Keratinocyte (primary cell): ENCODE measurements around the gene GHRL. TPM values are rescaled to one million over a fixed set of nuclear protein-coding genes. Genes with fewer than 3 reads are reported as not detected.

Experiments used
- DNase-seq: peaks from one replicate; pipeline ENCODE4 v3.0.0-alpha.2; 2011; ENCODE audit warnings: low read depth, missing footprints, low spot score
- FAIRE-seq: peaks from 2 replicates; lab custom pipeline; 2011; peaks lifted over from hg19 to GRCh38; lab: Jason Lieb, UNC
- H2AFZ ChIP-seq: 2 replicates; pipeline ENCODE4 v1.6.0; 2012; ENCODE audit warnings: low read length, control low read depth, inconsistent platforms; ENCODE audit not compliant: control insufficient read depth
- H3K27ac ChIP-seq: 2 replicates; pipeline ENCODE4 v1.5.1; 2011; ENCODE audit warnings: low read length; ENCODE audit not compliant: control insufficient read depth, insufficient read depth
- H3K27me3 ChIP-seq: 3 replicates; pipeline ENCODE4 v1.6.0; 2011; ENCODE audit warnings: low read length; ENCODE audit not compliant: control insufficient read depth, insufficient read depth; ENCODE audit errors: extremely low read depth
- H3K36me3 ChIP-seq, 2 experiments: 2 replicates in 1 of 2; 3 replicates in 1 of 2; pipeline ENCODE4 v1.5.1; 2011; ENCODE audit warnings: low read length in 2 of 2, mild to moderate bottlenecking in 1 of 2; ENCODE audit not compliant: control insufficient read depth in 2 of 2, insufficient read depth in 2 of 2; ENCODE audit errors: extremely low read depth in 1 of 2
- H3K4me1 ChIP-seq: 3 replicates; pipeline ENCODE4 v1.5.1; 2011; ENCODE audit warnings: low read length; ENCODE audit not compliant: control insufficient read depth, insufficient read depth; ENCODE audit errors: extremely low read depth
- H3K4me2 ChIP-seq: 3 replicates; pipeline ENCODE4 v1.6.0; 2011; ENCODE audit warnings: low read depth, low read length; ENCODE audit not compliant: control insufficient read depth, insufficient read depth; ENCODE audit errors: extremely low read depth
- H3K4me3 ChIP-seq, 3 experiments: fragments of 200-600 bp in 1 of 3; sonication (generic) in 1 of 3; 2 replicates in 2 of 3; 3 replicates in 1 of 3; pipeline ENCODE4 v1.5.1; 2011 to 2016; ENCODE audit warnings: low read length in 3 of 3, mild to moderate bottlenecking in 3 of 3, control low read depth in 2 of 3, inconsistent platforms in 1 of 3, low read depth in 1 of 3, mixed read lengths in 1 of 3, mixed run types in 1 of 3, moderate library complexity in 1 of 3; ENCODE audit not compliant: control insufficient read depth in 2 of 3, insufficient read depth in 2 of 3; ENCODE audit errors: extremely low read depth in 1 of 3
- H3K79me2 ChIP-seq: 2 replicates; pipeline ENCODE4 v1.6.0; 2012; ENCODE audit warnings: low read length; ENCODE audit not compliant: control insufficient read depth, insufficient read depth
- H3K9ac ChIP-seq: 3 replicates; pipeline ENCODE4 v1.6.0; 2011; ENCODE audit warnings: low read length; ENCODE audit not compliant: control insufficient read depth, insufficient read depth; ENCODE audit errors: extremely low read depth
- H3K9me1 ChIP-seq: 3 replicates; pipeline ENCODE4 v1.6.0; 2011; ENCODE audit warnings: low read length; ENCODE audit not compliant: control insufficient read depth, insufficient read depth; ENCODE audit errors: extremely low read depth
- H3K9me3 ChIP-seq: 2 replicates; pipeline ENCODE4 v1.5.1; 2012; ENCODE audit warnings: low read depth, low read length; ENCODE audit not compliant: control insufficient read depth
- H4K20me1 ChIP-seq: 3 replicates; pipeline ENCODE4 v1.6.0; 2011; ENCODE audit warnings: low read length; ENCODE audit not compliant: control insufficient read depth, insufficient read depth; ENCODE audit errors: extremely low read depth
- CTCF ChIP-seq, 3 experiments: IDR thresholded peaks in 1 of 3; conservative IDR thresholded peaks in 1 of 3; optimal IDR thresholded peaks in 1 of 3; 2 replicates in 2 of 3; 3 replicates in 1 of 3; pipeline versions ENCODE3 to v1.5.1; 2011; ENCODE audit warnings: low read length in 3 of 3, mild to moderate bottlenecking in 3 of 3, moderate library complexity in 2 of 3, control low read depth in 1 of 3, inconsistent platforms in 1 of 3; ENCODE audit not compliant: insufficient read depth in 2 of 3; ENCODE audit errors: extremely low read depth in 1 of 3
- EZH2 ChIP-seq: IDR thresholded peaks from one replicate; pipeline ENCODE4 v1.6.1; 2012; ENCODE audit warnings: inconsistent platforms, mild to moderate bottlenecking, low read length, moderate library complexity
- dilution Hi-C: fragments of 300-500 bp; cut with MboI; formaldehyde crosslinking; loops from one replicate; pipeline ENCODE4 v1.7.0; 2020; ENCODE audit warnings: low sequenced_read_pairs; ENCODE audit not compliant: extremely low pct_ligation_motif_present
- polyA plus RNA-seq, 5 experiments: library from polyadenylated mRNA; depleted of rRNA in 3 of 5; stranded (reverse) in 3 of 5; stranded (forward) in 1 of 5; unstranded in 1 of 5; fragments of >200 nt; gene quantifications; 1 replicate in 1 of 5; 2 replicates in 3 of 5; 3 replicates in 1 of 5; pipeline versions ENCODE4 v1.2.1 to v1.2.3, GENCODE V29; 2011 to 2012; ENCODE audit warnings: missing spikeins in 2 of 5, low read depth in 1 of 5, low replicate concordance in 1 of 5

The GHRL gene
- polyA plus RNA-seq, 1 donor (not counting 4 experiments of a cell fraction or from before 2014, with no cell fraction given): not detected

- Histone ChIP-seq H2AFZ (no peak overlapping the region), H3K27me3 (no peaks in the 10 kb centered on the region), H3K9me1 (no peaks in the 10 kb centered on the region), H3K36me3 (peaks cover 16 to 17% of the 10 kb centered on the region in 2 experiments), H3K79me2 (peaks cover 40% of the 10 kb centered on the region), H3K4me1 (no peaks in the 10 kb centered on the region), H4K20me1 (no peaks in the 10 kb centered on the region), H3K27ac (no peak overlapping the region), H3K4me3 (no peak overlapping the region), H3K9ac (no peak overlapping the region), H3K4me2 (no peak overlapping the region), H3K9me3 (no peaks in the 10 kb centered on the region)
- FAIRE-seq: no peak
- TF ChIP-seq EZH2 (no peak), CTCF (optimal IDR thresholded peaks at IDR 0.05 in 1 of 3, IDR thresholded peaks at IDR 0.05 in 1 of 3, conservative IDR thresholded peaks at IDR 0.05 in 1 of 3; ENCODE audit: extremely low read depth in 1 of 3, insufficient read depth in 2 of 3, low read length in 3 of 3) (no peak)
- DNase-seq: no peak
- dilution Hi-C loops: no loop called here
Observed at GRCh38 chr3:10259798-10260197, 32.9 kb downstream of the GHRL start.

GRCh38 chr3:10259036-10259435 lies 33.7 kb downstream of the GHRL start:
- Histone ChIP-seq H3K9ac (no peak overlapping the region), H4K20me1 (no peaks in the 10 kb centered on the region), H3K27me3 (no peaks in the 10 kb centered on the region), H3K9me3 (no peaks in the 10 kb centered on the region), H3K4me2 (no peak overlapping the region), H2AFZ (no peak overlapping the region), H3K4me3 (no peak overlapping the region), H3K4me1 (no peaks in the 10 kb centered on the region), H3K36me3 (peaks cover 18 to 21% of the 10 kb centered on the region in 2 experiments), H3K9me1 (peaks cover 3% of the 10 kb centered on the region), H3K79me2 (peaks cover 43% of the 10 kb centered on the region), H3K27ac (no peak overlapping the region)
- no peak for DNase-seq
- dilution Hi-C loops: no loop called here
- no peak for TF ChIP-seq CTCF (optimal IDR thresholded peaks at IDR 0.05 in 1 of 3, IDR thresholded peaks at IDR 0.05 in 1 of 3, conservative IDR thresholded peaks at IDR 0.05 in 1 of 3; ENCODE audit: extremely low read depth in 1 of 3, insufficient read depth in 2 of 3, low read length in 3 of 3)
- no peak for TF ChIP-seq EZH2
- no peak for FAIRE-seq
